Spleen (tissue), 11 donors: Measurements from ENCODE around the gene BEND5. TPM values are rescaled to one million over a fixed set of nuclear protein-coding genes. Genes with fewer than 3 reads are reported as not detected.

Experiments used
- DNase-seq: peaks from one replicate; pipeline ENCODE4 v3.0.0-alpha.2; 2020
- H3K27ac ChIP-seq, 8 donors: fragments of 200-600 bp; sonication (generic) in 7 of 8; 1 replicate in 4 of 8; 2 replicates in 4 of 8; pipeline versions ENCODE4 v1.5.0 to v1.8.0; 2016 to 2021; ENCODE audit warnings: inconsistent platforms in 4 of 8, mild to moderate bottlenecking in 4 of 8, moderate library complexity in 1 of 8
- H3K27me3 ChIP-seq, 7 donors: fragments of 200-600 bp; sonication (generic) in 6 of 7; replicated peaks in 1 of 7; 1 replicate in 4 of 7; 2 replicates in 3 of 7; pipeline versions ENCODE4 v1.5.0 to v1.8.0; 2016 to 2021; ENCODE audit warnings: inconsistent platforms in 3 of 7, mild to moderate bottlenecking in 1 of 7
- H3K36me3 ChIP-seq, 6 donors: fragments of 200-600 bp; sonication (generic) in 5 of 6; 1 replicate in 4 of 6; 2 replicates in 2 of 6; pipeline versions ENCODE4 v1.5.0 to v1.8.0; 2016 to 2021; ENCODE audit warnings: inconsistent platforms in 2 of 6
- H3K4me1 ChIP-seq, 6 donors: fragments of 200-600 bp; sonication (generic) in 5 of 6; 1 replicate in 3 of 6; 2 replicates in 3 of 6; pipeline versions ENCODE4 v1.5.0 to v1.8.0; 2016 to 2021; ENCODE audit warnings: inconsistent platforms in 3 of 6
- H3K4me3 ChIP-seq, 8 donors: fragments of 200-600 bp; sonication (generic) in 7 of 8; 1 replicate in 4 of 8; 2 replicates in 4 of 8; pipeline versions ENCODE4 v1.5.0 to v1.8.0; 2016 to 2021; ENCODE audit warnings: inconsistent platforms in 4 of 8, mild to moderate bottlenecking in 4 of 8, moderate library complexity in 2 of 8
- H3K9me3 ChIP-seq, 8 donors: fragments of 200-600 bp; sonication (generic) in 7 of 8; 1 replicate in 4 of 8; 2 replicates in 4 of 8; pipeline versions ENCODE4 v1.5.0 to v1.8.0; 2016 to 2021; ENCODE audit warnings: inconsistent platforms in 4 of 8
- POLR2A ChIP-seq, 3 donors: fragments of 450-650 bp; IDR thresholded peaks; one replicate each; pipeline ENCODE4 v1.5.1; 2017; ENCODE audit warnings: antibody characterized with exemption in 3 of 3, mild to moderate bottlenecking in 1 of 3
- POLR2AphosphoS5 ChIP-seq, 3 donors: sonication (generic); formaldehyde crosslinking; IDR thresholded peaks; one replicate each; pipeline ENCODE4 v1.5.1; 2017; ENCODE audit warnings: antibody characterized with exemption in 3 of 3
- WGBS, 5 donors: extraction: QIAGEN DNeasy Blood & Tissue Kit in 3 of 5; methylation state at CpG; one replicate each; pipeline versions ENCODE4 v1.1.5 to v1.1.7; 2013 to 2018; 5-methylcytosine and 5-hydroxymethylcytosine counted together
- intact Hi-C: fragments of 100-400 bp; cut with DNase I; formaldehyde crosslinking; loops from one replicate; pipeline ENCODE4 v1.15.0; 2023; ENCODE audit warnings: low total_unique reads
- polyA plus RNA-seq, 3 donors: library from polyadenylated mRNA; stranded (reverse); fragments of 200-250 nt; gene quantifications; one replicate each; pipeline ENCODE4 v1.2.1, GENCODE V29; 2013
- total RNA-seq, 7 donors: library from RNA; depleted of rRNA in 3 of 7; stranded (reverse); fragments of >200 nt in 3 of 7; fragmentation: NEBNext Ultra II Directional in 4 of 7; extraction: Animal tissue kit (Norgen Biotek cat#: 25700) in 4 of 7; gene quantifications; one replicate each; pipeline versions ENCODE4 v1.1.0 to v1.2.1, GENCODE V29; 2016 to 2021
- TF ChIP-seq, protein P1 (sequence below), 11 experiments: fragments of 200-600 bp in 7 of 11; fragments of 450-650 bp in 4 of 11; sonication (generic) in 4 of 11; IDR thresholded peaks in 8 of 11; conservative IDR thresholded peaks in 3 of 11; 1 replicate in 7 of 11; 2 replicates in 4 of 11; pipeline versions ENCODE4 v1.4.0 to v1.8.0; 2016 to 2021; ENCODE audit warnings: antibody characterized with exemption in 11 of 11, inconsistent platforms in 4 of 11, mild to moderate bottlenecking in 1 of 11
- donor health status: healthy with polysubstance abuse.
- donor health status: DM: no; HTN: no; CAD: no; lungs with moderate emphysema.
- donor health status: DM: no; HTN: no; CAD: no.
- donor health status: Bipolar disorder and iron deficiency.
- donor health status: healthy.
- donor health status: DM: no; HTN: no; CAD: no.
- donor health status: DM: yes; HTN: yes; CAD: no.

Gene BEND5
- total and polyA plus RNA-seq, 10 donors, result 7.5 to 39.2 (median 16.1) TPM

- DNase-seq, result no peak
- no peaks in the 10 kb centered on the region for H3K9me3 ChIP-seq
- no peaks in the 10 kb centered on the region for H3K27me3 ChIP-seq
- no peak overlapping the region for H3K27ac ChIP-seq
- H3K4me1 ChIP-seq, result no peaks in the 10 kb centered on the region
- intact Hi-C loops, result no loop called here
- no peaks in the 10 kb centered on the region for H3K36me3 ChIP-seq
- no peak for TF ChIP-seq POLR2A (IDR thresholded peaks at IDR 0.05)
- TF ChIP-seq POLR2AphosphoS5 (IDR thresholded peaks at IDR 0.05), result no peak
- TF ChIP-seq, protein P1, sequence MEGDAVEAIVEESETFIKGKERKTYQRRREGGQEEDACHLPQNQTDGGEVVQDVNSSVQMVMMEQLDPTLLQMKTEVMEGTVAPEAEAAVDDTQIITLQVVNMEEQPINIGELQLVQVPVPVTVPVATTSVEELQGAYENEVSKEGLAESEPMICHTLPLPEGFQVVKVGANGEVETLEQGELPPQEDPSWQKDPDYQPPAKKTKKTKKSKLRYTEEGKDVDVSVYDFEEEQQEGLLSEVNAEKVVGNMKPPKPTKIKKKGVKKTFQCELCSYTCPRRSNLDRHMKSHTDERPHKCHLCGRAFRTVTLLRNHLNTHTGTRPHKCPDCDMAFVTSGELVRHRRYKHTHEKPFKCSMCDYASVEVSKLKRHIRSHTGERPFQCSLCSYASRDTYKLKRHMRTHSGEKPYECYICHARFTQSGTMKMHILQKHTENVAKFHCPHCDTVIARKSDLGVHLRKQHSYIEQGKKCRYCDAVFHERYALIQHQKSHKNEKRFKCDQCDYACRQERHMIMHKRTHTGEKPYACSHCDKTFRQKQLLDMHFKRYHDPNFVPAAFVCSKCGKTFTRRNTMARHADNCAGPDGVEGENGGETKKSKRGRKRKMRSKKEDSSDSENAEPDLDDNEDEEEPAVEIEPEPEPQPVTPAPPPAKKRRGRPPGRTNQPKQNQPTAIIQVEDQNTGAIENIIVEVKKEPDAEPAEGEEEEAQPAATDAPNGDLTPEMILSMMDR (IDR thresholded peaks at IDR 0.05 in 8 of 11, conservative IDR thresholded peaks at IDR 0.05 in 3 of 11), result no peak
- H3K4me3 ChIP-seq, result no peak overlapping the region
- 65 to 82% (median 77%) methylated on average over 4 of the region's 4 CpGs for WGBS, 5 donors
Measured at GRCh38 chr1:48810740-48811139, 34.0 kb upstream of the BEND5 start.

- Histone ChIP-seq H3K9me3 (no peaks in the 10 kb centered on the region), H3K27ac (no peak overlapping the region)
- intact Hi-C loops, result no loop called here
Measured at GRCh38 chr1:48808496-48808895, 31.8 kb upstream of the BEND5 start.

GRCh38 chr1:48807554-48808260 is 31.0 kb upstream of the BEND5 start:
- intact Hi-C loops, result no loop called here
- 66 to 82% (median 73%) methylated on average over 4 of the region's 4 CpGs for WGBS, 5 donors
- no peak for DNase-seq
- no peak for TF ChIP-seq POLR2A (IDR thresholded peaks at IDR 0.05)
- Histone ChIP-seq H3K9me3 (no peaks in the 10 kb centered on the region), H3K27ac (no peak overlapping the region), H3K36me3 (no peaks in the 10 kb centered on the region), H3K4me3 (no peak overlapping the region), H3K27me3 (no peaks in the 10 kb centered on the region), H3K4me1 (peaks cover 0 to 8% (median 0%) of the 10 kb centered on the region in 6 donors)

More at GRCh38 chr1:48808496-48808895, 31.8 kb upstream of the BEND5 start:
- Histone ChIP-seq H3K4me1 (peaks cover 0 to 2% (median 0%) of the 10 kb centered on the region in 6 donors), H3K4me3 (no peak overlapping the region), H3K27me3 (no peaks in the 10 kb centered on the region), H3K36me3 (no peaks in the 10 kb centered on the region)
- TF ChIP-seq, protein P1 (IDR thresholded peaks at IDR 0.05 in 8 of 11, conservative IDR thresholded peaks at IDR 0.05 in 3 of 11), result no peak
- TF ChIP-seq POLR2A (IDR thresholded peaks at IDR 0.05) (no peak), POLR2AphosphoS5 (IDR thresholded peaks at IDR 0.05) (no peak)
- no peak for DNase-seq
- 57 to 76% (median 67%) methylated on average over 3 of the region's 3 CpGs for WGBS, 5 donors

GRCh38 chr1:48803474-48803873 is 26.8 kb upstream of the BEND5 start:
- Histone ChIP-seq H3K4me3 (no peak overlapping the region), H3K4me1 (peaks cover 0 to 8% (median 0%) of the 10 kb centered on the region in 6 donors), H3K9me3 (no peaks in the 10 kb centered on the region), H3K36me3 (no peaks in the 10 kb centered on the region), H3K27ac (no peak overlapping the region), H3K27me3 (no peaks in the 10 kb centered on the region)
- no peak for TF ChIP-seq POLR2AphosphoS5 (IDR thresholded peaks at IDR 0.05)
- TF ChIP-seq, protein P1 (IDR thresholded peaks at IDR 0.05 in 8 of 11, conservative IDR thresholded peaks at IDR 0.05 in 3 of 11), result no peak
- no peak for TF ChIP-seq POLR2A (IDR thresholded peaks at IDR 0.05)
- DNase-seq, result no peak
- intact Hi-C loops, result no loop called here
